Anterior cingulate cortex (tissue), 58 donors: ENCODE measurements around the gene CHRNA4.
"Not testable (repeated sequence)": the region's sequence is repeated elsewhere in the genome, so short reads cannot be mapped to it uniquely, and the experiment has no call there.

Experiments
- DNase-seq, 58 donors: peaks; one replicate each; lab custom pipeline; 2025; lab: John Stamatoyannopoulos, UW

CHRNA4 gene

DNA sequence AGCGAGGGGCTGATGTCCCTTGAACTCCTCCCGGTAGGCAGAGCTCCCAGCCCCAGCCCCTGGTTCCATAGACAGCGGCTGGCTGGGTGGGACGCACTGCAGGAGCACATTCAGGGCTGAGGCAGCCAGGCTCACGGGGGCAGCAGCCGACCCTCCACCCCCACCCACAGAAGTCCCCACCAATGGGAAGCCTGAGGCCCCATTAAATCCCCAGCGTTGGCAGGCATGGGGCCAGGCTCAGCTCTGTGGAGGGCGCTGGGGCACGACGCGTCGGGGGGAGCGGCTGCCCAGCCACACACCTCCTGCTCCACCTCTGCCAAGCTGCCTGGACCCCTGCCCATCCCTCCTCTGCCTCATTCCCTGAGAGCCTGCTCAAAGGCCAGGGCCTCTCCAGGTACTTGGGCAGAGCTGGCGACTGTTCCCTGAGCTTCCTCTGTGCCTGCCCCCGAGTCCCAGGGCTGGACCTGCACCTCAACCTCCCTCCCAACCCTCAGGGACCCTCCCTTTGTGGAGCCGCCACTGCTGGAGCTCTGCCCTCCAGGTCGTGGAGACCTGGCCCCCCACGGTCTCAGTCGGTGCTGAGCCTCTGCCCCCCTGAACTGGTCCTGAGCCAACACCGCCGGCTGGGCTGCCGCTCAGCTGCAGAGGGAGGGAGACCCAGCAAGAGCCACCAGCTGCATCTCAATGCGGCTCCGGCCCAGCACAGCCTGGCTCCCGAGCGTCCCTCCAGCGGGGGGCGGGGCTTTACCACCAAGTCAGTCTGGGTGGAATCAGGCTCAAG is 9.1 kb downstream of the CHRNA4 start:
- peak in 55 of 58 donors; percentile 15 to 86 (median 55) for DNase-seq

DNA sequence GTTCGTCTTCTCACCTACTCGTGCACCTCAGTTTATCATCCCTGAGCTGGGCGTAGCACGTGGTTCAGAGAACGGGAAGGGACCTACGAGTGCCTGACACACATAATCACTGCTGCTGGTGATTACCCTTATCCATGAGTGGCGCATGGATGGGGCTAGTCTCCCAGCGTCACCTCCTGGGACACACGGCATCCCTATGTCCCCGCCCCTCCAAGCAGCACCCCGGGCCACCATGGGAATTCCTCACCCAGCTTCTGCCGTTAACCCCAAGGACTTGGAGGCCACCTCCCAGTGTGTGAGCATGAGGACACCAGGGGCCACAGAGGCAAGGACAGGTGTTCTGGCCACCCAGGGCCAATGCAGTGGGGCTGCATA is 9.8 kb downstream of the CHRNA4 start:
- no peak for DNase-seq

DNA sequence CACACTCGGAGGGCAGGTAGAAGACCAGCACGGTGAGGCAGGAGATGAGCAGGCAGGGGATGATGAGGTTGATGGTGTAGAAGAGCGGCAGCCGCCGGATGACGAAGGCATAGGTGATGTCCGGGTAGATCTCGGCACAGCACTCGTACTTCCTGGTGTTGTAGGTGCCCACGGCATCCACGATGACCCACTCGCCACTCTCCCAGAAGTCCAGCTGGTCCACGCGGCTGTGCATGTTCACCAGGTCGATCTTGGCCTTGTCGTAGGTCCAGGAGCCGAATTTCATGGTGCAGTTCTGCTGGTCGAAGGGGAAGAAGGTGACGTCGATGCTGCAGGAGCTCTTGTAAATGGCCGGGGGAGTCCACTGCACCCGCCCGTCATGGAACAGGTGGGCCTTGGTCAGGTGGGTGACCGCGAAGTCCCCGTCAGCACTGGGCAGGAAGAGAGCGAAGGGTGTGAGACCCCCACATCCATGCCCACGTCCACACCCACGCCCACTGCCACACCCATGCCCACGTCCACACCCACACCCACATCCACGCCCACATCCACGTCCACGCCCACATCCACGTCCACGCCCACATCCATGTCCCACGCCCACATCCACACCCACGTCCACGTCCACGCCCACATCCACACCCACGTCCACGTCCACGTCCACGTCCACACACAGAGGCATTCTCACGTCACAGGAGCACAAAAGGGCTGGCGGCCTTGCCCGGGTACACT is 10.4 kb downstream of the CHRNA4 start:
- DNase-seq, result no peak

DNA sequence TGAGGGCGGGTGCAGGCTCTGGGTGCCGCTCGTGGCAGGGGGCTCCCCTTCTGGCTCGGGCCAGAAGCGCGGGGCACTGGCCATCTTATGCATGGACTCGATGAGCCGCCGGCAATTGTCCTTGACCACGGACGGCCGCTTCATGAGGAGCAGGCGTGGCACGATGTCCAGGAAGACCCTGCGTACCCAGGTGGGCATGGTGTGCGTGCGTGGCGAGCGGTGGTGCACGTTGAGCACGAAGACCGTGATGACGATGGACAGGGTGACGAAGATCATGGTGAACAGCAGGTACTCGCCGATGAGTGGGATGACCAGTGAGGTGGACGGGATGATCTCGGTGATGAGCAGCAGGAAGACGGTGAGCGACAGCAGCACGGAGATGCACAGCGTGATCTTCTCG is 11.0 kb downstream of the CHRNA4 start:
- DNase-seq, result no peak

DNA sequence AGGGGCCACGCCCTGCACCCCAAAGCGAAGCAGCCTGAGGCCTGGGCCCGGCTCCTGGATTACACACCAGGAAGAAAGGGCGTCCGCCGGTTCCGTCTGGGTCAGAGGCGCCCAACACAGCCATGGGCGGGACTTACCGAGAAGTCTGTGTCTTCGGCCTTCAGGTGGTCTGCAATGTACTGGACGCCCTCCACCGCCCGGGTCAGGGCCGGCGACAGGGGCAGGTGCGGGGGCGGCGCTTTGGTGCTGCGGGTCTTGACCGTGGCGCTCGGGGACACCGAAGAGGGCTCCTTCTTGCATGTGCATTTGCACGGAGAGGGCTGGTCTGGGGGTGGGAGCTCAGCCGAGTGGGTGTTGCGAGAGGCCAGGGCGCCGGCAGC is 11.6 kb downstream of the CHRNA4 start:
- DNase-seq, result no peak

DNA sequence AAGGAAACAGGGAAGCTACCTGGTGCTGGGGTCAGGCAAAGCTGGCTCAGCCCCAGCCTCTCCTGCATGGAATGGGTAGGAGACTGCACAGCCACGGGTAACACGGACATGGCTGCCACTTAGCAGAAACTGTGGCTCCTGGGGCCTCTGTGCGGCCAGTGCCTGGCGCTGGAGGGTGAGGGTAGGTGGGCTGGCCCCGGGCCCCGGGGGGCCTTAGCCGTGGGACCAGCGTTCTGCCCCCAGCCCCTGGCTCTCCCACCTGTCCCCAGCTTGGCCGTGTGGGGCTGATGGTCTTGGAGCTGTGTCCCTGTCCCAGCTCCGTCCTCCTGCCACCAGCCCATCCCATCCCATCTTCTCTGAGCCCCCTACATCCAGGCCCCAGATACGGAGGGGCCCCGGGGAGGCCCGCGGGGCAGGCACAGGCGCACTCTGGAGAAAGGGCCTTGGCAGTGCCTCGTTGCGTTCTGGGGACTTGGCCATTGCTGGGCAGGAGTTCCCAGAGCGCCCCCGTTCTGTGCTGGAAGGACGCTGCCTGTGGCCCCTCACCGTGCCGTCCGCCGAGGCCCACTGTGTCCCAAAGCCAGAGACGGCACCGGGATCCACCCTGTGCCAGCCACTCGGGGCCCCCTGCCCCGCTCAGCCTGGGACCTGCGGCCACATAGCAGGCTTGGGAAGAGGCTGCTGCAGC is 12.2 kb downstream of the CHRNA4 start:
- DNase-seq, result no peak

DNA sequence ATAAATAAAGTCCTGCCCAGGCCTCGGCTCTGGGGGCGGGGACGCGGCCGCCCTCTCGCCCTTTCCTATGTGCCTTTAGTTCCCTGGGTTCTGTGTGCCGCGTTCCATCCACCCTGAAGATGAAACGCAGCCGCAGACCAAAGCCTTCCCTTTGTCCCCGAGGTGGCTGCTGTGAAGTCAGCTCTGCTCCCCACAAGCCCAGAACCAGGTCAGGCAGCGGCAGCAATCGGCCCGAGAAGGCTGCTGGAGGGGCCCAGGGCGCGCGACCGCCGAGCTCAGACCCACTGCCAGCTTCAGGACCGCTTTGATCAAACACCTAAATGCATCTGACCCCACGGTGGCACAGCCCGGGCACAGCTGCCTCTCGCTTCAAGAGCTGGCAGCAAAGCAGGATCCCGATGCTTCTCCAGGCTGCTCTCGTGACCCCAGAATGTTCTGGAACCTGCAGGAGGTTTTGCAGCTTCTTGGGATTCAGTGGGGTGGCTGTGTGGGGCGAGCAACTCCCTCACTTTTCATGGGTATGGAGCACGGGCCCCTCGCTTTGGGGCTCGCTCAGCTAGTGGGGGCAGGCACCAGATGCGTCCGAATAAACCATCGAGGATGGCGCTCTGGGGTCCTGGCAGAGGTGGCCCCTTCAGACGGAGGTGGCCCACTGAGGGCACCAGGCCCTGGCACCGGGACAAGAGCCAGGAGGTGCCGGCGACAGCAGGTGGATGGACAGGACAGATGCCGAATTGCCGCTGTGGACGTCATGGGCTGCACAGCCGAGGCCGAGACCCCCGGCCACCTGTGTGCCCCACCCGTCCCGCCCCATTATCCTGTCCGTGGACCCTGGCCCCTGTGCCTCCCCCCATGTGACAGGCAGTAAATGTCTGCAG is 13.0 kb downstream of the CHRNA4 start:
- DNase-seq, result no peak

DNA sequence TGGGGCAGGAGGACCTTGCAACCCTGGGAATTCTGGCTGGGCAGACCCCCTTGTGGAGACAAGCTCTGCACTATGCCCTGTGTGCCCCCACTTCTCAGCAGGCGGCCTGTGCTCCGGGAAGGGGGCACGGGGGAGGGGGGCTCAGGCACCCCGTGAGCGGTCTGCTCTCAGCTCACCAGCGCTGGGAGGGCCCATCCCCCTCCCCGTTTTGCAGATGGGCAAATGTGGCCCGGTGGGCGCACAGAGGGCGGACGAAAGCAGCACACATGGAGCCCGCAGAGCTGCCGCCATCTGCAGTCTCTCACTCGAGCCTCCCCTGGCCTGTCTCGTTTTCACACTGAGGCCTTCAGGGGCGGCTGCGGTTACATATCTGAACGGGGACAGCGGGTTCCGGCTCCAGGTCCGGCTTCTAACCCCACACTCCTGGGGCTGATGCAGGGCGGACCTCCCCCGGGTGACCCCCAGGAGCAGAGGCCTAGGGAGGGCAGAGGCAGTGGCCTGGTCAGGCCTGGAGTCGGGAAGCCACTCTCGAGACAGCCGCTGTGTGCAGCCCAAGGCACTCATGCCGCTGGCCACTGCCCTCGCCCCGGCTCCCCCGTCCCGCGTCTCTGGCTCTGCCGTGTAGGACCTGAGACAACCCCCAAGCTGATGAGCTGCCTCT is 13.9 kb downstream of the CHRNA4 start:
- no peak for DNase-seq

DNA sequence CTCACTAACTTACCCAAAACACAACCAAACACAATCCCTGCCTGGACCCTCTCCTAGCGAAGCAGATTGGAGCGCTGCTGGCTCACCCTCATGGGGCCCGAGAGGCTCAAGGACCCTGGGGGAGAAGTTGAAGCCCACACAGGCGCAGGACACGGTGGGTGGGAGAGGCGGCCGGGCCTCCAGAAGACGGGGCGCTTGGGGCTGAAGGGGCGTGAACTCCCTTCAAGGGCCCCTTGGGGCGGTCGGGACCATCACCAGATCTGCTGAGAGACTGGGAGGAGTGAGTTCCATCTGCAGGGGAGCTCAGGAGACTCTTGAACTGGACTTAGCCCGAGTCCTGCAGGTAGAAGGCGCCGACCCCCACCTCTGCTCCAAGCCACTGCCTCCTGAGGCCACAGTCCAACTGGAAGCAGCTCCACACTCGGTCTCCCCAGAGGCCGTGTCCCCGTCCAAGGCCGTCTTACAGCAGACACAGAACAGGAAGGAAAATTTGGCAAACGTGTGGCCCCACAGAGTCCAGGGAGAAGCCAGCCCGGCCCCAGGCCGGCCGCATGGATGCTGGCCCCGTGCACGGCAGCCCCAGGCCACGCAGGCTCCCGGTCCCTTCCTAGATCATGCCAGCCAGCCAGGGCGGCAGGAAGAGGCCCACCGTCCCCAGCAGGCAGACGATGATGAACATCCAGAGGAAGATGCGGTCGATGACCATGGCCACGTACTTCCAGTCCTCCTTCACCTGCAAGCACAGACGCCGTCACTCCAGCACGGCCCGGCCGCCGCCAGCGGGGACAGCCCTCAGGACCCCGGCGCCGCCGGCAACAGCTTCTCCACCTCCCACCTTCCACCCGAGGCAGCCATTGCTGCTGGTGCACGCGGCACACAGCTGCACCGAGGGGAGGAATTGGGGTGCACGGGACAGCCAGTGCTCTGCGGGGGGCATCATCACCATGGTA is 14.7 kb downstream of the CHRNA4 start:
- peak in 2 of 58 donors; percentile 18 to 48 for DNase-seq

DNA sequence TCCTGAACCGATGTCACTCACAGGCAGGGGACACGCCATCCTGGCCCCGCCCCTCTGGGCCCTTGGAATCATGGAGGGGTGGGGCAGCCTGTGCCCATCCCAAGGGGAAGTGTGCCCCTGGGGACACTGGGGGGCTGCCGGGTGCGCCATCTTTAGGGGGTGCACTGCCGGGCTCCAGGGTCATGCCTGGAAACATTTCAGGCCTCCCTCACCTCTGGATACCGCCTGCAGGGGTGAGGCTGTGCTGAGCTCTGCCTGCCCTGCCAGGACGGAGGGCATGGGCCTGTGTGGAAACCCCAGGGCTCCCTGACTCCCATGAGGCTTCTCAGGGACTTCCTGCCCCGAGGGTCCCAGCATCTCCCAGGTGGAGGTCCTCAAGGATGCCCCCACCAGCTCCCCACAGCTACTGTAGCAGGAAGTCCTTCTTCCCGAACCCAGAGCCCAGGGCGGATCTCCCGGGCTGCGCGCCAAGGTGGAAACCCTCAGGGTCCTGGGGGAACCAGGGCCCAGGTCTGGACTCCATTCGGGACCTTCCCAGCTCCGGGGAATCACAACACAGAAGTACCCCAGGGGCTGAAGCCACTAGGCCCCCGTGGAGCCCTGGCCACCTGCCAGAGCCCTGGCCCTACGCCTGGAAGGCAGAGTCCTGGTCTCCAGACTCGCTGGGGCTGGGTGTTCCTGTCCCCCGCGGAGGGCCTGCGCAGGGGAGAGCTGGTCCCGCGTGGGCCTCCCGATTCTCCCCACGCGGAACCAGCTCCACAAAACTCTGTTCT is 15.6 kb downstream of the CHRNA4 start:
- DNase-seq, result peak in 3 of 58 donors; percentile 17 to 30 (median 19)

DNA sequence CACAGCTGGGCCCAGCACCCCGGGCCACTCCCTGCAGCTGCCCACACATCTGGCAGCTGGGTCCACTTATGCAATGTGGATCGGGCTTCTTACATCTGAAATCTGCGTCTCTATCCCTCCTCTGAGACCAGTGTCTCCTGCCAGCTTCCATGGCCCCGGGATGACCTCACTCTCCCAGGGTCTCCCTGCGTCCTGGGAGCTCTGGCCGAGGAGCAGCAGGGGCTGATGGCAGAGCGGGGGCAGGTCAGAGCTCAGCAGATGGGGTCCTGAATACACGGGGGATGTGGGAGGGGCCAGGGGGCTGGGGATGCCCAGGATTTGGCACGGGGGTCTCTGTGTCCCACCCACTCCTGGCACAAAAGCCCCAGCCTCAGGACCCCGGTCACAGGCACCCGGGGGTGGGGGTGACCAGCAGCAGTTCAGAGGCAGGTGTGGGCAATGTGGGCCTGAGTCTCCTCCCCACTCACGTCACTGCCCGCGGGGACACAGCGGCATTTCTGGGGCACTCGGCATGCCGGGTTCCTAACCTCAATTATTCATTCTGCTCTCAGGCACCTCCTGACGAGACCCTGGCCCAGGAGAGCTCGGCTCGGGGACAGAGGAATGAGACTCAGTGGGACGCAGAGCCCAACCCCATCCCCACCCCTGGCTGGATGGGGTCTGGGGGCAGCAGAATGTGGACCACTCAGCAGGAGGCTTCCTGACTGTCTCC is 16.4 kb downstream of the CHRNA4 start:
- DNase-seq, result no peak

DNA sequence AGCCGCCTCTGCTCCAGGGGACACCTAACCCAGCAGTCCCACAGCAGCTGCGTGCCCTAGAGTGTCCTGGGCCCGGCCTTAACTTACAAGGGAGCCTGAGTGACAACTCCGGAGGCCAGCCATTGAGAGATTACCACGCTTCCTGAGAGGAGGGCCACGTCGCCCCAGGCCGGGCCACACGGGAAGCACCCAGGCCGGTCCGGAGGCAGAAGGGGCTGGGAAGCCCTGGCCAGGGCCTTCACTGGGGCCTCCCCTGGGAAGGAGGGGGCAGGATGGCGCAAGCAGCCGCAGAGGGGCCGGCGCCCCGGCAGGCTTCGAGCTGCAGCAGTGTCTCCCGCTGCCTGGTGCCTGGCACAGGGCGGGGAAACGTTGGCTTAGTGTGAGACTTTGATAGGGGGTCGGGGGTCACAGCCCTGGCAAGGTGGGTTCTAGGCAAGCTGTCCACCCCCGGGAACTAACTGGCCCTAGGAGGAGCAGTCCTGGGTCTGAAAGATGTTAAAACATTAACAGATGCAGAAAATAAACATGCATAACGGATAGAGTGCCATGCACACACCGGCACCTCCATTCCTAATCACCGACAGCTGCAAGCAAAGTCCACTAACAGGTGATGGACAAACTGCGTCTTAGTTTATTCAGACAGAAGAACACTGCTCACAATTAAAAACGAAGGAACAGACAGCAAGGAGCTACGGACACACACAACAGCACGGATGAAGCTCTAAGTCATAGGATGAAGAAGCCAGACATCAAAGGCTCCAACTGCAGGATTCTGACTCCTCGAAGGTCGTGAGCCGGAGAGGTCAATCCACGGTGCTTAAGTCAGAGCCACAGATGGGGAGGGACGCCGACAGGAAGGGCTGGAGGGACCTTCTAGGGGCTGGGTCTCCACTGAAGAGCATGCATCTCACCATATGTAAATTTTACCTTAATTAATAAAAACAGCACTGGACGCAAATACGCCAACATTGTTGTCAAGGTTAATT is 17.4 kb downstream of the CHRNA4 start:
- DNase-seq, result no peak

DNA sequence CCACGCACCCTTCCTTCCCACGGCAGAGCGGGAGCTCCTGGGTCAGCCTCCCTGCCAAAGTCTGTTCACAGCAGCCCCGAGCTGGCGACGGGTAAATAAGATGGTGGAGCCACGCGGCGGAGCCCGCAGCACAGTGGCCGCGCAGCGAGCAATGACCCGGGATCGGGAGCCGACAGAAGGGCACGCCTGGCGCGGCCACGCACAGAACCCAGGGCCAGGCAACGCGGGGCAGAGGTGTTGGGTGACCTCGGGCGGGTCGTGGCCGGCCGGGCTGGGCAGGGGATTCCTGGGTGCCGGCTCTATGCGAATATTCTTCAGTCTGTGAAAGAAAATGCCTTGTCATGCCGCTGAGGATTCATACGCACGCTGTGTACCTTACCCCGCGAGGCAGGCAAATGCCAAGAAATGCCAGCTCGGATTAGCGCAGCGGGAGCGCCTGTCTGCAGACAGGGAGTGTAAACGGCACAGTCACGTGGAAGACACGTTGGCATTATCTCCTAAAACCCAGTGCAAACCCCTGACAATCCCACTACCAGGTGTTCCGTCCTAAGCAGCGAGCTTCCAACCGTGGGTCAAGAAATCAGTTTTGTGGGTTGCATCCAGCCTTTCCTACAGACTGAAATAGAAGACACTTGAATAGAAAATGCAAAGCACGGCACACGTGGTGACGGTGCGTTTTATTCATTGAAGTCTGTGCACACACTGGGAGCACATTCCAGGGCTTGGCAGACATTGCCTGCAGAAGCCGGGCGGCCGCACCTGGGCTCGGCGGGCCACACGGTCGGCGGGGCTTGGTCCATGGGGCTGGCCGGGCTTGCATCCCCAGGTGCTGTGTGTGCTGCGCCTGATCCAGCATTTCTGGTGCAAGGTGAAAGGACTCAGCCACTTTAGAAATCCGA is 18.3 kb downstream of the CHRNA4 start:
- DNase-seq, result peak in 15 of 58 donors; percentile 7 to 68 (median 37)

DNA sequence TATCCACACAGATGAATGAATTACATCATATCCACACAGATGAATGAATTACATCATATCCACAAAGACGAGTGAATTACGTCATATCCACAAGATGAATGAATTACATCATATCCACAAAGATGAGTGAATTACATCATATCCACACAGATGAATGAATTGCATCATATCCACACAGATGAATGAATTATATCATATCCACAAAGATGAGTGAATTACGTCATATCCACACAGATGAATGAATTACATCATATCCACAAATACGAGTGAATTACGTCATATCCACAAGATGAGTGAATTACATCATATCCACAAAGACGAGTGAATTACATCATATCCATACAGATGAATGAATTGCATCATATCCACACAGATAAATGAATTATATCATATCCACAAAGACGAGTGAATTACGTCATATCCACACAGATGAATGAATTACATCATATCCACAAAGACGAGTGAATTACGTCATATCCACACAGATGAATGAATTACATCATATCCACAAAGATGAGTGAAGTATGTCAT is 20.9 kb downstream of the CHRNA4 start:
- DNase-seq, result not testable (repeated sequence)
